Mesenchymal stem cell (in vitro differentiated cells and primary cell): Measurements from ENCODE around the gene ENPP6. TPM values are rescaled to one million over a fixed set of nuclear protein-coding genes. Genes with fewer than 3 reads are reported as not detected.
A peak's percentile ranks its signal among the peaks of the same experiment; 100 is the strongest.

ENCODE experiments used
- DNase-seq: peaks from one replicate; pipeline ENCODE4 v3.0.0-alpha.2; 2013
- H2AFZ ChIP-seq: one replicate; pipeline ENCODE4 v1.6.1; 2013; ENCODE audit warnings: low read depth, mild to moderate bottlenecking, control low read depth, inconsistent platforms, low read length, moderate library complexity
- H2AK5ac ChIP-seq: 2 replicates; pipeline ENCODE4 v1.6.1; 2013; ENCODE audit warnings: low read length, moderate library complexity, mild to moderate bottlenecking, inconsistent platforms; ENCODE audit not compliant: severe bottlenecking
- H2BK120ac ChIP-seq: one replicate; pipeline ENCODE4 v1.6.1; 2013; ENCODE audit warnings: low read depth, mild to moderate bottlenecking, inconsistent platforms, low read length, moderate library complexity
- H2BK12ac ChIP-seq, 2 experiments: one replicate each; pipeline ENCODE4 v1.6.1; 2013; ENCODE audit warnings: inconsistent platforms in 2 of 2, low read length in 2 of 2, mild to moderate bottlenecking in 2 of 2, moderate library complexity in 2 of 2, control low read depth in 1 of 2
- H2BK15ac ChIP-seq: one replicate; pipeline ENCODE4 v1.6.1; 2013; ENCODE audit warnings: mild to moderate bottlenecking, low read depth, inconsistent platforms; ENCODE audit not compliant: poor library complexity, severe bottlenecking
- H2BK5ac ChIP-seq: 2 replicates; pipeline ENCODE4 v1.6.1; 2013; ENCODE audit warnings: low read depth, mild to moderate bottlenecking, low read length, control low read depth, inconsistent platforms; ENCODE audit not compliant: poor library complexity, severe bottlenecking
- H3K14ac ChIP-seq, 2 experiments: one replicate each; pipeline ENCODE4 v1.6.1; 2013; ENCODE audit warnings: inconsistent platforms in 2 of 2, low read length in 2 of 2, control low read depth in 1 of 2, mild to moderate bottlenecking in 1 of 2, moderate library complexity in 1 of 2
- H3K18ac ChIP-seq, 2 experiments: one replicate each; pipeline ENCODE4 v1.6.1; 2013; ENCODE audit warnings: inconsistent platforms in 2 of 2, low read length in 2 of 2, control low read depth in 1 of 2, low read depth in 1 of 2, mild to moderate bottlenecking in 1 of 2
- H3K23ac ChIP-seq, 2 experiments: one replicate each; pipeline ENCODE4 v1.6.1; 2013; ENCODE audit warnings: inconsistent platforms in 2 of 2, low read length in 2 of 2, mild to moderate bottlenecking in 2 of 2, moderate library complexity in 2 of 2, control low read depth in 1 of 2
- H3K27ac ChIP-seq: 2 replicates; pipeline ENCODE4 v1.5.1; 2013; ENCODE audit warnings: mild to moderate bottlenecking, moderate library complexity, low read length, control low read depth, inconsistent platforms; ENCODE audit not compliant: poor library complexity, severe bottlenecking
- H3K27me3 ChIP-seq, 2 experiments: 2 replicates each; pipeline versions ENCODE4 v1.6.1 to v1.7.0; 2013; ENCODE audit warnings: low read length in 2 of 2, mild to moderate bottlenecking in 2 of 2, moderate library complexity in 2 of 2, control low read depth in 1 of 2, inconsistent platforms in 1 of 2; ENCODE audit not compliant: control insufficient read depth in 1 of 2, insufficient read depth in 1 of 2
- H3K36me3 ChIP-seq, 2 experiments: 2 replicates each; pipeline versions ENCODE4 v1.6.1 to v1.7.0; 2013; ENCODE audit warnings: low read length in 2 of 2, control low read depth in 1 of 2, inconsistent platforms in 1 of 2, low read depth in 1 of 2, mild to moderate bottlenecking in 1 of 2; ENCODE audit not compliant: insufficient read depth in 2 of 2, control insufficient read depth in 1 of 2
- H3K4ac ChIP-seq, 2 experiments: one replicate each; pipeline ENCODE4 v1.6.1; 2013; ENCODE audit warnings: inconsistent platforms in 2 of 2, low read length in 2 of 2, mild to moderate bottlenecking in 2 of 2, moderate library complexity in 2 of 2, control low read depth in 1 of 2, low read depth in 1 of 2
- H3K4me1 ChIP-seq: 2 replicates; pipeline ENCODE4 v1.6.1; 2013; ENCODE audit warnings: low read depth, low read length, control low read depth; ENCODE audit not compliant: control insufficient read depth, insufficient read depth
- H3K4me2 ChIP-seq: 2 replicates; pipeline ENCODE4 v1.6.1; 2013; ENCODE audit warnings: low read length, mild to moderate bottlenecking, inconsistent platforms; ENCODE audit not compliant: poor library complexity, severe bottlenecking
- H3K4me3 ChIP-seq, 2 experiments: 2 replicates each; pipeline versions ENCODE4 v1.5.1 to v1.7.0; 2013; ENCODE audit warnings: low read length in 2 of 2, mild to moderate bottlenecking in 2 of 2, control low read depth in 1 of 2, low read depth in 1 of 2; ENCODE audit not compliant: insufficient read depth in 1 of 2
- H3K79me1 ChIP-seq: replicated peaks from 2 replicates; pipeline ENCODE4 v1.6.1; 2013; ENCODE audit warnings: mild to moderate bottlenecking, control low read depth, low read length, inconsistent platforms; ENCODE audit not compliant: poor library complexity, severe bottlenecking
- H3K9ac ChIP-seq: 2 replicates; pipeline ENCODE4 v1.7.0; 2013; ENCODE audit warnings: mild to moderate bottlenecking, low read length, moderate library complexity
- H3K9me3 ChIP-seq: 2 replicates; pipeline ENCODE4 v1.7.0; 2013; ENCODE audit warnings: mild to moderate bottlenecking, low read length; ENCODE audit not compliant: control insufficient read depth
- H4K8ac ChIP-seq: one replicate; pipeline ENCODE4 v1.6.1; 2013; ENCODE audit warnings: inconsistent platforms, mild to moderate bottlenecking, low read length, moderate library complexity
- H4K91ac ChIP-seq: one replicate; pipeline ENCODE4 v1.6.1; 2013; ENCODE audit warnings: mild to moderate bottlenecking, low read length, inconsistent platforms
- WGBS: methylation state at CpG from one replicate; pipeline ENCODE4 v1.1.7; 2013; ENCODE audit warnings: mixed read lengths; 5-methylcytosine and 5-hydroxymethylcytosine counted together
- polyA plus RNA-seq, 2 experiments: library from polyadenylated mRNA; stranded (reverse); fragments of 200-250 nt; gene quantifications; one replicate each; pipeline ENCODE4 v1.2.3, GENCODE V29; 2013

Gene ENPP6
- polyA plus RNA-seq (2013, experiment 1 of 2): not detected
- not detected for polyA plus RNA-seq (2013, experiment 2 of 2)

DNA sequence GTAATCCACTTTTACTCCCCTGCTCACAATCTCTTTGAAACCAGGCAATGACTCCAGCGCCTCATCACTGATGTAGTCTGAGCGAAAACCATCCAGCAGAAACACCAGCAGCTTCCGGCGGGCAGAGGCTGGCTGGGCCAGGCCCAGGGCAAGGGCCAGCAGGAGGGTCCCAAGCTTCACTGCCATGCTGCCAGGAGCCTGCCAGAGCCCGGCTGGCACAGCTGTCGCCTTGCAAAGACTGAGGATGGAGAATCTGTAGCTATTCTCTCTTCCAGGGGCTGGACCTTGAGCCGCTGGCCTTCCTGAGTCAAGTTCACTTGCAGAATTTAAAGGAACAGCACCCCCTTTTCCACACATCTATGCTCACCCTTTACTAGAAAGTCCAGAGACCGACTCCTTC, at the start of gene ENPP6:
ENPP6 (minus strand) TSS at position 240 of the 400 bp plus-strand sequence; CDS start at position 186, 54 bp downstream.
- Histone ChIP-seq H2BK15ac (no peak within 1 kb of the TSS), H3K23ac (no peak within 1 kb of the TSS), H2BK120ac (no peak within 1 kb of the TSS), H3K4ac (no peak within 1 kb of the TSS), H3K36me3 (no peaks in the 10 kb centered on the region), H3K27ac (no peak within 1 kb of the TSS), H3K27me3 (peaks cover 27 to 31% of the 10 kb centered on the region in 2 experiments), H4K91ac (no peak within 1 kb of the TSS), H2AK5ac (no peak within 1 kb of the TSS), H4K8ac (no peak within 1 kb of the TSS), H2BK5ac (no peak within 1 kb of the TSS), H3K18ac (no peak within 1 kb of the TSS), H3K14ac (no peak within 1 kb of the TSS), H2AFZ (no peak within 1 kb of the TSS), H3K9me3 (no peaks in the 10 kb centered on the region), H2BK12ac (no peak within 1 kb of the TSS), H3K9ac (no peak within 1 kb of the TSS), H3K4me1 (no peaks in the 10 kb centered on the region), H3K4me3 (no peak within 1 kb of the TSS), H3K79me1 (no peaks in the 10 kb centered on the region), H3K4me2 (no peak within 1 kb of the TSS)
- DNase-seq: no peak
- WGBS: 70% methylated on average over 8 of the region's 8 CpGs

GRCh38 chr4:184267206-184267608, 49.5 kb upstream of the ENPP6 start:
- H2BK15ac ChIP-seq: no peak overlapping the region
- H2BK5ac ChIP-seq: no peak overlapping the region
- no peak overlapping the region for H3K4me3 ChIP-seq
- no peaks in the 10 kb centered on the region for H3K27me3 ChIP-seq
- no peak overlapping the region for H4K91ac ChIP-seq
- H3K79me1 ChIP-seq: no peaks in the 10 kb centered on the region
- no peaks in the 10 kb centered on the region for H3K36me3 ChIP-seq
- DNase-seq: no peak
- no peak overlapping the region for H3K14ac ChIP-seq
- no peak overlapping the region for H3K27ac ChIP-seq
- H2AFZ ChIP-seq: no peak overlapping the region
- no peak overlapping the region for H4K8ac ChIP-seq
- H3K4me2 ChIP-seq: no peak overlapping the region
- H2BK120ac ChIP-seq: no peak overlapping the region
- WGBS: 67% methylated on average over 1 of the region's 1 CpG
- no peaks in the 10 kb centered on the region for H3K9me3 ChIP-seq
- H3K23ac ChIP-seq: no peak overlapping the region
- H3K18ac ChIP-seq: no peak overlapping the region
- H2BK12ac ChIP-seq: no peak overlapping the region
- peaks cover 6% of the 10 kb centered on the region for H3K4me1 ChIP-seq
- no peak overlapping the region for H3K4ac ChIP-seq
- H3K9ac ChIP-seq: no peak overlapping the region
- H2AK5ac ChIP-seq: peak overlapping the region; percentile 61

DNA sequence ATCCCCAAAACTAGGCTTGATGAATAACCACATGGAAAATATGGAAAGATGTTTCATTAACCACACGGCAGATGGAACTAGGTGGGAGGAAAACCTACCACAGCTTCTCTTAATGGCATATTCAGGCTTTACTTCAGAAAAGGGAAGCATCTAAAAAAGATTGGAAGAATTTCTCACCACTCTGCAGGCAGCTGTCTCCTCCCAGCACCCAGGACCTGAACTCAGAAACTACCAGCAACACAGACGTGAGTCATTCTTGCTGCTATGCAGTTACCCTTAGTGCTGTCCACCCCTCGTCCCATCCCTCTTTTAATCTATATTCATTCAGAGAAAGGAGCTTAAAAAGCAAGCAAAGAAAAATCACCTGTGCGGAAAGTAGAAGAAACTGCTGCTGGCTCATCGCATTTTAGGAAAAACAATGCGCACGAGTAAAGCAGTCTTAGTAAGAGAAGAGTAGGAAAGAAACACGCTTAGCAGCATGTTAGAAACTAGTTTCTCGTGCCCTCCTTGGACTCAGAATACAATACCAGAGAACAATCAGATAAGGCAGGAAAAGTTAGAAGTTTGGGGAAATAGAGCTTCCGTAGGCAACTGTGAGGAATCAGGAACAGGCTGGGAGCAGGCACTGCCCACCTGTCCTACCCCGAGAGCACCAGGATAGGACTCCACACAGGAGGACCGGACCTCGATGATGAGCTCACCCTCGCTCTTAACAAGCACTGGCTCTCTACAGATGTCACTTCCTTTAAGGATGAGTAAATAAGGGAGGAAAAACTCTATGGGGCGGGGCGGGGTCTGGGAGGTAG, 48.1 kb upstream of the ENPP6 start:
- Histone ChIP-seq H2BK120ac (no peak overlapping the region), H3K9me3 (no peaks in the 10 kb centered on the region), H3K9ac (peak overlapping the region; percentile 42), H2BK12ac (peak overlapping the region in 1 of 2 experiments; percentile 10), H3K36me3 (no peaks in the 10 kb centered on the region), H3K79me1 (no peaks in the 10 kb centered on the region), H3K4ac (no peak overlapping the region), H3K4me3 (no peak overlapping the region), H3K27ac (peak overlapping the region; percentile 38), H3K18ac (no peak overlapping the region), H3K14ac (no peak overlapping the region), H2BK15ac (no peak overlapping the region), H4K8ac (no peak overlapping the region), H3K4me2 (no peak overlapping the region), H3K23ac (no peak overlapping the region), H2AFZ (no peak overlapping the region), H3K27me3 (no peaks in the 10 kb centered on the region), H3K4me1 (peaks cover 4% of the 10 kb centered on the region), H2BK5ac (no peak overlapping the region), H4K91ac (no peak overlapping the region), H2AK5ac (no peak overlapping the region)
- WGBS: 69% methylated on average over 10 of the region's 16 CpGs
- peak; percentile 34 for DNase-seq

- no peak overlapping the region for H2BK15ac ChIP-seq
- H3K4me1 ChIP-seq: peaks cover 4% of the 10 kb centered on the region
- no peak overlapping the region for H3K14ac ChIP-seq
- no peaks in the 10 kb centered on the region for H3K36me3 ChIP-seq
- H2BK120ac ChIP-seq: no peak overlapping the region
- H2BK5ac ChIP-seq: no peak overlapping the region
- peak overlapping the region; percentile 78 for H4K8ac ChIP-seq
- H3K79me1 ChIP-seq: no peaks in the 10 kb centered on the region
- H4K91ac ChIP-seq: no peak overlapping the region
- no peak overlapping the region for H3K27ac ChIP-seq
- peak overlapping the region; percentile 72 for H3K9ac ChIP-seq
- 28% methylated on average over 18 of the region's 19 CpGs for WGBS
- no peak overlapping the region for H3K4ac ChIP-seq
- peaks cover under 1 to 6% of the 10 kb centered on the region in 2 experiments for H3K27me3 ChIP-seq
- H2AFZ ChIP-seq: peak overlapping the region; percentile 80
- H3K18ac ChIP-seq: peak overlapping the region in 1 of 2 experiments; percentile 35
- H3K4me2 ChIP-seq: no peak overlapping the region
- no peaks in the 10 kb centered on the region for H3K9me3 ChIP-seq
- DNase-seq: peak; percentile 89
- no peak overlapping the region for H2BK12ac ChIP-seq
- H2AK5ac ChIP-seq: peak overlapping the region; percentile 74
- H3K23ac ChIP-seq: no peak overlapping the region
- peak overlapping the region in 1 of 2 experiments; percentile 35 for H3K4me3 ChIP-seq
These were observed 46.4 kb upstream of the ENPP6 start for GRCh38 chr4:184263910-184264732.
